SK-N-SH treated with all-trans-retinoic acid at 6 μM for 48 hours (cell line): ENCODE data around the gene TTC7B.

Source experiments
- PATZ1 ChIP-seq: fragments of 250-450 bp; sonication (Bioruptor Pico); IDR thresholded peaks from 2 replicates; pipeline ENCODE4 v1.8.0; 2020; ENCODE audit warnings: mild to moderate bottlenecking, moderate library complexity, borderline replicate concordance
- SNAI2 ChIP-seq: fragments of 250-450 bp; sonication (Bioruptor Pico); IDR thresholded peaks from 2 replicates; pipeline ENCODE4 v1.5.0; 2020; ENCODE audit warnings: mild to moderate bottlenecking, moderate library complexity

GRCh38 chr14:90536092-90536491 is 280.1 kb downstream of the TTC7B start:
- TF ChIP-seq PATZ1 (no peak), SNAI2 (CRISPR knock-in tag) (no peak)
